HG02884 (cell line): ENCODE results near the gene LPCAT4.
"Not testable (repeated sequence)": the region's sequence is repeated elsewhere in the genome, so short reads cannot be mapped to it uniquely, and the experiment has no call there.

Source experiments
- ATAC-seq: cut with Tn5 transposase; IDR thresholded peaks from one replicate; pipeline ENCODE4 v1.9.1; 2021; ENCODE audit warnings: mild to moderate bottlenecking, moderate library complexity; ENCODE audit not compliant: unreplicated experiment

LPCAT4 gene

GRCh38 chr15:34364041-34364440, 3.0 kb downstream of the LPCAT4 start:
- ATAC-seq = no peak

- no peak for ATAC-seq
Measured at GRCh38 chr15:34362047-34362773, 4.8 kb downstream of the LPCAT4 start.

GRCh38 chr15:34361278-34361677, 5.7 kb downstream of the LPCAT4 start:
- no peak for ATAC-seq

GRCh38 chr15:34360298-34360697, 6.7 kb downstream of the LPCAT4 start:
- ATAC-seq = no peak

GRCh38 chr15:34359416-34359815, 7.6 kb downstream of the LPCAT4 start:
- no peak for ATAC-seq

GRCh38 chr15:34358948-34359347, 8.0 kb downstream of the LPCAT4 start:
- ATAC-seq = no peak

GRCh38 chr15:34358367-34358766, 8.6 kb downstream of the LPCAT4 start:
- no peak for ATAC-seq

GRCh38 chr15:34357653-34358052, 9.3 kb downstream of the LPCAT4 start:
- no peak for ATAC-seq

- ATAC-seq = no peak
Measured at GRCh38 chr15:34355241-34355640, 11.8 kb downstream of the LPCAT4 start.

- no peak for ATAC-seq
Measured at GRCh38 chr15:34354286-34354685, 12.7 kb downstream of the LPCAT4 start.

GRCh38 chr15:34353627-34354026, 13.4 kb downstream of the LPCAT4 start:
- no peak for ATAC-seq

GRCh38 chr15:34352996-34353395, 14.0 kb downstream of the LPCAT4 start:
- ATAC-seq = not testable (repeated sequence)

GRCh38 chr15:34349769-34350168, 17.2 kb downstream of the LPCAT4 start:
- ATAC-seq = no peak

- no peak for ATAC-seq
Measured at GRCh38 chr15:34348735-34349300, 18.2 kb downstream of the LPCAT4 start.

- no peak for ATAC-seq
Measured at GRCh38 chr15:34347951-34348638, 18.9 kb downstream of the LPCAT4 start.

- ATAC-seq = peak; percentile 88
Measured at GRCh38 chr15:34342737-34343575, 24.0 kb downstream of the LPCAT4 start, which contains the start of the genes NOP10 and NUTM1. Gene NOP10, minus strand, starts transcription at chr15:34343136. Its CDS starts 63 bp downstream, at chr15:34343073. Gene NUTM1, plus strand, starts transcription at chr15:34343315. Its CDS starts 382 bp downstream, at chr15:34343697.

GRCh38 chr15:34342213-34342736, 24.7 kb downstream of the LPCAT4 start:
- not testable (repeated sequence) for ATAC-seq

GRCh38 chr15:34341381-34342212, 25.4 kb downstream of the LPCAT4 start:
- no peak for ATAC-seq

- no peak for ATAC-seq
Measured at GRCh38 chr15:34339946-34340345, 27.1 kb downstream of the LPCAT4 start.

GRCh38 chr15:34338347-34338746, 28.6 kb downstream of the LPCAT4 start:
- ATAC-seq = no peak
